HepG2 (cell line): ENCODE results near the gene THOP1. TPM values are rescaled to one million over a fixed set of nuclear protein-coding genes. Genes with fewer than 3 reads are reported as not detected.

ENCODE experiments used
- ATAD3A ChIP-seq: sonication (generic); formaldehyde crosslinking; IDR thresholded peaks from 2 replicates; pipeline ENCODE4 v1.4.0; 2020; ENCODE audit warnings: missing genetic modification reagents
- CTCF ChIP-seq: sonication (generic); formaldehyde crosslinking; IDR thresholded peaks from 2 replicates; pipeline ENCODE4 v1.5.0; 2020; ENCODE audit warnings: mild to moderate bottlenecking, missing genetic modification reagents, moderate library complexity
- GABPB1 ChIP-seq: IDR thresholded peaks from 2 replicates; pipeline ENCODE4 v1.6.1; 2016; ENCODE audit warnings: mild to moderate bottlenecking, missing genetic modification reagents, moderate library complexity, missing compliant biosample characterization
- HMG20B ChIP-seq: conservative IDR thresholded peaks from 2 replicates; pipeline ENCODE4 v1.6.1; 2016; ENCODE audit warnings: missing genetic modification reagents, missing compliant biosample characterization
- NR2C2 ChIP-seq: sonication (generic); formaldehyde crosslinking; IDR thresholded peaks from 2 replicates; pipeline ENCODE4 v1.4.0; 2020; ENCODE audit warnings: missing genetic modification reagents, mild to moderate bottlenecking, moderate library complexity, borderline replicate concordance
- PAXIP1 ChIP-seq: sonication (generic); formaldehyde crosslinking; conservative IDR thresholded peaks from 2 replicates; pipeline ENCODE4 v1.4.0; 2020; ENCODE audit warnings: mild to moderate bottlenecking, missing genetic modification reagents, moderate library complexity
- PHF8 ChIP-seq: sonication (generic); formaldehyde crosslinking; IDR thresholded peaks from 2 replicates; pipeline ENCODE4 v1.5.0; 2020; ENCODE audit warnings: missing genetic modification reagents
- RARG ChIP-seq: sonication (generic); formaldehyde crosslinking; IDR thresholded peaks from 2 replicates; pipeline ENCODE4 v1.4.0; 2020; ENCODE audit warnings: low read depth, mild to moderate bottlenecking, missing genetic modification reagents
- TCF7 ChIP-seq: sonication (generic); IDR thresholded peaks from 2 replicates; pipeline ENCODE4 v1.6.1; 2016; ENCODE audit warnings: antibody characterized with exemption, low read depth
- ZHX1 ChIP-seq: sonication (generic); formaldehyde crosslinking; IDR thresholded peaks from 2 replicates; pipeline ENCODE4 v1.8.1; 2022; ENCODE audit warnings: low read depth, mild to moderate bottlenecking, missing genetic modification reagents
- ZNF207 ChIP-seq: fragments of 450-650 bp; IDR thresholded peaks from 2 replicates; pipeline ENCODE4 v1.6.1; 2016; ENCODE audit warnings: antibody characterized with exemption, borderline replicate concordance
- ZNF510 ChIP-seq: sonication (generic); formaldehyde crosslinking; IDR thresholded peaks from 2 replicates; pipeline ENCODE4 v1.4.0; 2020; ENCODE audit warnings: low read depth, mild to moderate bottlenecking, missing genetic modification reagents
- ZNF577 ChIP-seq: sonication (generic); formaldehyde crosslinking; IDR thresholded peaks from 2 replicates; pipeline ENCODE4 v1.4.0; 2020; ENCODE audit warnings: mild to moderate bottlenecking, low read depth, missing genetic modification reagents, borderline replicate concordance
- ZNF687 ChIP-seq: sonication (generic); formaldehyde crosslinking; IDR thresholded peaks from 2 replicates; pipeline ENCODE4 v1.5.1; 2020; ENCODE audit warnings: mild to moderate bottlenecking, missing genetic modification reagents, moderate library complexity
- ZNF891 ChIP-seq: sonication (generic); formaldehyde crosslinking; IDR thresholded peaks from 2 replicates; pipeline ENCODE4 v1.5.0; 2020; ENCODE audit warnings: mild to moderate bottlenecking, missing genetic modification reagents
- polyA plus RNA-seq, 8 experiments: library from polyadenylated mRNA; depleted of rRNA in 3 of 8; stranded (reverse) in 7 of 8; unstranded in 1 of 8; fragments of >200 nt; fragmentation: Illumina TruSeq in 4 of 8; extraction: Trizol in 4 of 8; gene quantifications; 2 replicates each; pipeline versions ENCODE4 v1.2.1 to v1.2.3, GENCODE V29; 2011 to 2016; ENCODE audit warnings: low read depth in 4 of 8, missing spikeins in 1 of 8, mixed read lengths in 1 of 8; ENCODE audit not compliant: insufficient read depth in 1 of 8
- total RNA-seq, 5 experiments: library from RNA; depleted of rRNA; stranded (reverse); fragments of >200 nt; fragmentation: Illumina TruSeq; extraction: Trizol; gene quantifications; 2 replicates each; pipeline ENCODE4 v1.2.3, GENCODE V29; 2016; ENCODE audit warnings: low read depth in 1 of 5

THOP1 gene
- total and polyA plus RNA-seq, 2 of the 13 experiments (the other 11 are each of a cell fraction or from before 2014, with no cell fraction given), result 74.4 to 116 TPM

- TF ChIP-seq ATAD3A (no peak), CTCF (peak; percentile 66), ZHX1 (peak; percentile 77; the same call in 1 of the 2 replicates), ZNF577 (CRISPR knock-in tag) (no peak), HMG20B (0 out of 2 replicates have a peak, but pooled peaks have one; percentile 20), GABPB1 (peak; percentile 80), PAXIP1 (peak; percentile 64), ZNF687 (CRISPR knock-in tag) (peak; percentile 88), ZNF510 (CRISPR knock-in tag) (peak; percentile 93; the same call in 1 of the 2 replicates), NR2C2 (CRISPR knock-in tag) (peak; percentile 27; the same call in 1 of the 2 replicates), PHF8 (CRISPR knock-in tag) (peak; percentile 89), ZNF207 (no peak), TCF7 (no peak), ZNF891 (CRISPR knock-in tag) (no peak; the same call in 1 of the 2 replicates), RARG (CRISPR knock-in tag) (peak; percentile 68; the same call in 1 of the 2 replicates)
Measured at GRCh38 chr19:2840794-2841791, 55.8 kb downstream of the THOP1 start, which contains the start of gene ZNF555 (continued).
